Epithelial cell of esophagus (primary cell): ENCODE data around the gene SCFD2.

Experiments used
- DNase-seq: peaks from one replicate; pipeline ENCODE4 v3.0.0; 2010; ENCODE audit warnings: low read depth
- H3K4me3 ChIP-seq: 2 replicates; pipeline ENCODE4 v1.5.1; 2011; ENCODE audit warnings: mild to moderate bottlenecking, low read length, control low read depth
- CTCF ChIP-seq: IDR thresholded peaks from 2 replicates; pipeline ENCODE4 v1.5.1; 2011; ENCODE audit warnings: low read depth, mild to moderate bottlenecking, low read length, control low read depth, inconsistent platforms; ENCODE audit not compliant: insufficient read depth; ENCODE audit errors: missing control alignments

Gene SCFD2

GRCh38 chr4:53016099-53016820 lies 349.6 kb downstream of the SCFD2 start:
- H3K4me3 ChIP-seq = no peak overlapping the region
- TF ChIP-seq CTCF = no peak
- DNase-seq = peak; percentile 16

DNA sequence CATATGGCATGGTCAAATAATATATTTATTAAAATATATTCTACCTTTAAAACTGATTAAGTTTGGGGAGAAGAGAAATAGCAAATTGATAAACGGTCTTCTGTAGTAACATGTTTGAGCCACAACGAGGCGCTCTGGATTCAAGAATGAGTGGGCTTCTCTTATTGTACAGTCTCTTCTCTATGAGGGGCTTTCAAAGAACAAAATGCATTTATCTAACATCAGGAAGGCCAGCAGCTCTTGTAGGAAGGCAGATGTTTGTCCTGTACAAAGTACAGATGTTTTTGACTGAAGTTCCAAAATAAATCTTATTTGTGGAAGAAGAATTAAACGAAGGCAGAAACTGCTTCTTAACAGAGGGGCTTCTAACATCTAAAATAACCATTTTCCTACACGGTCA lies 350.2 kb downstream of the SCFD2 start:
- DNase-seq = peak; percentile 48
- peak; percentile 60 for TF ChIP-seq CTCF
- H3K4me3 ChIP-seq = no peak overlapping the region

DNA sequence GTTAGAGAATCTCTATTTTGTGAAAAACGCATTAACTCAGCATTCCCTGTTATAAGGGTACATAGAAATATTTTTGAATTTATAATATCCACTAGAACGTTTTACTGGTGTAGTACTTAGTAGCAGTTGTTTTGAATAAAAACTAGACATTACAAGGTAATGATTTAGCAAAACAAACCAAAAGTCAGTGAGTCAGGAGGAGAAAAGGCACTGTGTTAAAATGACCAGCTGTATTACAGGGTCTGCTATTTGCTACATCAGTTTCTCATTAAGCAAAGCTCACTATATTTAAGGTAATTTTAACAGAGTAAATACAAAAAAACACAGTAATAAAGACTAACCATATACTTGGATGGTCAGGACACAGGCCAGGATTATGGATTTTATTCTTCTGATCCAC lies 351.0 kb downstream of the SCFD2 start:
- no peak for TF ChIP-seq CTCF
- no peak for DNase-seq
- H3K4me3 ChIP-seq = no peak overlapping the region

- DNase-seq = peak; percentile 49
- no peak overlapping the region for H3K4me3 ChIP-seq
- TF ChIP-seq CTCF = no peak
Observed at GRCh38 chr4:53013873-53014775, 351.7 kb downstream of the SCFD2 start.

- no peak for TF ChIP-seq CTCF
- no peak for DNase-seq
- no peak overlapping the region for H3K4me3 ChIP-seq
Observed at GRCh38 chr4:53012738-53013137, 353.1 kb downstream of the SCFD2 start.

- no peak overlapping the region for H3K4me3 ChIP-seq
- no peak for DNase-seq
- no peak for TF ChIP-seq CTCF
Observed at GRCh38 chr4:53011259-53011905, 354.5 kb downstream of the SCFD2 start.
